H1 (cell line): Measurements from ENCODE around the gene AOPEP. TPM values are rescaled to one million over a fixed set of nuclear protein-coding genes. Genes with fewer than 3 reads are reported as not detected.
A peak's percentile ranks its signal among the peaks of the same experiment; 100 is the strongest.

Source experiments
- CTCF ChIA-PET: fragments of 300-600 bp; sonication (Branson Sonifier 250); formaldehyde crosslinking; loops from one replicate; lab custom pipeline; 2021; ENCODE audit not compliant: partially characterized antibody; lab: Charles Lee
- POLR2A ChIA-PET: fragments of 300-600 bp; sonication (Branson Sonifier 250); formaldehyde crosslinking; loops from one replicate; lab custom pipeline; 2021; ENCODE audit warnings: inconsistent platforms; ENCODE audit not compliant: partially characterized antibody; lab: Charles Lee
- DNase-seq, 2 experiments: peaks; one replicate each; pipeline versions ENCODE4 v3.0.0 to v3.0.0-alpha.2; 2010 to 2022; ENCODE audit warnings: low spot score in 2 of 2, low read depth in 1 of 2, mixed read lengths in 1 of 2
- FAIRE-seq: peaks from 2 replicates; lab custom pipeline; 2011; peaks lifted over from hg19 to GRCh38; lab: Jason Lieb, UNC
- H2AFZ ChIP-seq: 2 replicates; pipeline ENCODE4 v1.8.1; 2012; ENCODE audit warnings: low read length, inconsistent platforms
- H2AK5ac ChIP-seq: 2 replicates; pipeline ENCODE4 v1.6.1; 2013; ENCODE audit warnings: low read depth, low read length
- H2BK120ac ChIP-seq: replicated peaks from 2 replicates; pipeline ENCODE3; 2013; ENCODE audit warnings: low read depth, low read length, inconsistent platforms
- H2BK12ac ChIP-seq: 2 replicates; pipeline ENCODE4 v1.6.1; 2013; ENCODE audit warnings: low read depth, low read length
- H2BK15ac ChIP-seq: 2 replicates; pipeline ENCODE4 v1.6.1; 2013; ENCODE audit warnings: low read length
- H2BK20ac ChIP-seq: 2 replicates; pipeline ENCODE4 v1.6.1; 2013; ENCODE audit warnings: low read length
- H2BK5ac ChIP-seq: 2 replicates; pipeline ENCODE4 v1.6.1; 2013; ENCODE audit warnings: low read depth, low read length
- H3K14ac ChIP-seq: 2 replicates; pipeline ENCODE4 v1.6.1; 2013; ENCODE audit warnings: inconsistent platforms; ENCODE audit not compliant: insufficient read length
- H3K18ac ChIP-seq: 2 replicates; pipeline ENCODE4 v1.6.1; 2013; ENCODE audit warnings: low read length; ENCODE audit errors: extremely low read depth
- H3K23ac ChIP-seq: 2 replicates; pipeline ENCODE4 v1.6.1; 2013; ENCODE audit warnings: inconsistent platforms; ENCODE audit not compliant: insufficient read length
- H3K23me2 ChIP-seq: 2 replicates; pipeline ENCODE4 v1.6.1; 2013; ENCODE audit warnings: low read depth, low read length
- H3K27ac ChIP-seq: 2 replicates; pipeline ENCODE4 v1.6.1; 2011; ENCODE audit warnings: low read depth, low read length, inconsistent platforms
- H3K27me3 ChIP-seq, 4 experiments: replicated peaks in 1 of 4; 1 replicate in 1 of 4; 2 replicates in 3 of 4; pipeline versions ENCODE4 v1.6.1 to v1.8.1; 2011 to 2013; ENCODE audit warnings: low read length in 3 of 4, mild to moderate bottlenecking in 3 of 4, inconsistent platforms in 2 of 4, mixed read lengths in 2 of 4, moderate library complexity in 1 of 4; ENCODE audit not compliant: control insufficient read depth in 3 of 4, insufficient read depth in 3 of 4; ENCODE audit errors: extremely low read depth in 1 of 4
- H3K36me3 ChIP-seq, 4 experiments: 2 replicates each; pipeline versions ENCODE4 v1.6.1 to v1.8.1; 2011 to 2013; ENCODE audit warnings: mild to moderate bottlenecking in 4 of 4, low read length in 3 of 4, moderate library complexity in 2 of 4, control low read depth in 1 of 4, inconsistent platforms in 1 of 4; ENCODE audit not compliant: insufficient read depth in 4 of 4, control insufficient read depth in 2 of 4
- H3K4ac ChIP-seq: replicated peaks from 2 replicates; pipeline ENCODE3; 2013; ENCODE audit warnings: low read length, low read depth, mixed read lengths, inconsistent platforms; ENCODE audit not compliant: insufficient read length
- H3K4me1 ChIP-seq, 4 experiments: replicated peaks in 1 of 4; 1 replicate in 1 of 4; 2 replicates in 3 of 4; pipeline versions ENCODE4 v1.6.1 to v1.8.1; 2011 to 2013; ENCODE audit warnings: low read length in 3 of 4, inconsistent platforms in 2 of 4, mixed read lengths in 1 of 4; ENCODE audit not compliant: insufficient read depth in 4 of 4, control insufficient read depth in 3 of 4
- H3K4me2 ChIP-seq, 2 experiments: 2 replicates each; pipeline versions ENCODE4 v1.6.1 to v1.8.1; 2011 to 2013; ENCODE audit warnings: low read depth in 2 of 2, low read length in 2 of 2, control low read depth in 1 of 2, inconsistent platforms in 1 of 2, mild to moderate bottlenecking in 1 of 2; ENCODE audit not compliant: insufficient read depth in 1 of 2
- H3K4me3 ChIP-seq, 4 experiments: fragments of 200-600, 300-600 bp in 1 of 4; sonication (generic), shearing (Covaris generic), sonication (Bioruptor Twin) in 1 of 4; 2 replicates each; pipeline versions ENCODE4 v1.5.1 to v1.8.1; 2011 to 2016; ENCODE audit warnings: low read length in 4 of 4, low read depth in 3 of 4, control low read depth in 2 of 4, inconsistent platforms in 2 of 4, mild to moderate bottlenecking in 2 of 4, mixed read lengths in 1 of 4, moderate library complexity in 1 of 4; ENCODE audit not compliant: insufficient read depth in 2 of 4; ENCODE audit errors: extremely low read depth in 1 of 4
- H3K56ac ChIP-seq: replicated peaks from 2 replicates; pipeline ENCODE3; 2013; ENCODE audit warnings: low read depth, mild to moderate bottlenecking, mixed read lengths, low read length, inconsistent platforms; ENCODE audit not compliant: insufficient read length
- H3K79me1 ChIP-seq: 2 replicates; pipeline ENCODE4 v1.6.1; 2013; ENCODE audit warnings: low read depth, low read length, control low read depth
- H3K79me2 ChIP-seq, 2 experiments: 2 replicates each; pipeline versions ENCODE4 v1.6.1 to v1.8.1; 2012 to 2013; ENCODE audit warnings: low read length in 2 of 2, mild to moderate bottlenecking in 2 of 2, inconsistent platforms in 1 of 2; ENCODE audit not compliant: insufficient read depth in 2 of 2, control insufficient read depth in 1 of 2
- H3K9ac ChIP-seq, 4 experiments: replicated peaks in 1 of 4; 1 replicate in 1 of 4; 2 replicates in 3 of 4; pipeline versions ENCODE4 v1.6.1 to v1.8.1; 2011 to 2013; ENCODE audit warnings: low read depth in 3 of 4, low read length in 3 of 4, control low read depth in 2 of 4, mild to moderate bottlenecking in 2 of 4, moderate library complexity in 2 of 4, inconsistent platforms in 1 of 4; ENCODE audit errors: extremely low read depth in 1 of 4
- H3K9me3 ChIP-seq, 2 experiments: 2 replicates each; pipeline versions ENCODE4 v1.6.1 to v1.8.1; 2012 to 2013; ENCODE audit warnings: mild to moderate bottlenecking in 2 of 2, moderate library complexity in 2 of 2, control low read depth in 1 of 2, inconsistent platforms in 1 of 2, low read depth in 1 of 2, low read length in 1 of 2, mixed read lengths in 1 of 2; ENCODE audit not compliant: insufficient read depth in 2 of 2
- H4K20me1 ChIP-seq, 2 experiments: replicated peaks in 1 of 2; 2 replicates each; pipeline versions ENCODE3 to v1.8.1; 2011 to 2013; ENCODE audit warnings: inconsistent platforms in 2 of 2, low read length in 2 of 2, mild to moderate bottlenecking in 1 of 2; ENCODE audit not compliant: insufficient read depth in 2 of 2, control insufficient read depth in 1 of 2
- H4K5ac ChIP-seq: 2 replicates; pipeline ENCODE4 v1.6.1; 2013; ENCODE audit warnings: low read length, low read depth, mixed read lengths, inconsistent platforms; ENCODE audit not compliant: insufficient read length
- H4K8ac ChIP-seq: 2 replicates; pipeline ENCODE4 v1.8.0; 2013; ENCODE audit warnings: mild to moderate bottlenecking, moderate library complexity, low read length, inconsistent platforms; ENCODE audit not compliant: insufficient read depth; ENCODE audit errors: extremely low read depth
- H4K91ac ChIP-seq: replicated peaks from 2 replicates; pipeline ENCODE3; 2013; ENCODE audit warnings: low read length, mixed read lengths, inconsistent platforms; ENCODE audit not compliant: insufficient read length
- KDM4A ChIP-seq: IDR thresholded peaks from one replicate; pipeline ENCODE4 v1.7.1; 2012; ENCODE audit warnings: low read depth, mild to moderate bottlenecking, moderate library complexity, low read length, inconsistent platforms; ENCODE audit not compliant: severe bottlenecking
- RNF2 ChIP-seq: fragments of 200-900, 300-1000 bp; sonication (generic); IDR thresholded peaks from 2 replicates; pipeline ENCODE4 v1.7.1; 2016; ENCODE audit warnings: borderline replicate concordance, low read depth, mild to moderate bottlenecking, antibody characterized with exemption, low read length; ENCODE audit not compliant: poor library complexity, severe bottlenecking; ENCODE audit errors: missing control alignments
- SP1 ChIP-seq: IDR thresholded peaks from 2 replicates; pipeline ENCODE4 v1.6.1; 2011; ENCODE audit warnings: low read depth, low read length
- TAF7 ChIP-seq: optimal IDR thresholded peaks from 2 replicates; pipeline ENCODE3; 2011; ENCODE audit warnings: low read depth, mild to moderate bottlenecking, inconsistent platforms, low read length, moderate library complexity, borderline replicate concordance
- TEAD4 ChIP-seq: IDR thresholded peaks from 2 replicates; pipeline ENCODE4 v1.6.1; 2012; ENCODE audit warnings: low read depth, low read length, inconsistent platforms, mixed read lengths
- WGBS, 2 experiments: shearing (Covaris generic) in 1 of 2; methylation state at CpG; one replicate each; pipeline versions ENCODE4 v1.1.6 to v1.1.7; 2013 to 2015; ENCODE audit warnings: low lambda C conversion rate in 2 of 2, mixed read lengths in 2 of 2, inconsistent platforms in 1 of 2, low coverage in 1 of 2, missing lambda C conversion rate in 1 of 2; ENCODE audit not compliant: insufficient replicate concordance in 2 of 2, insufficient coverage in 1 of 2, insufficient read length in 1 of 2; ENCODE audit errors: extremely low coverage in 1 of 2, missing lambda C conversion rate in 1 of 2; 5-methylcytosine and 5-hydroxymethylcytosine counted together
- polyA plus RNA-seq, 7 experiments: library from polyadenylated mRNA; depleted of rRNA in 3 of 7; stranded (reverse) in 5 of 7; unstranded in 2 of 7; fragments of >200 nt in 5 of 7; fragments of 200-250 nt in 2 of 7; gene quantifications; 1 replicate in 5 of 7; 2 replicates in 1 of 7; 4 replicates in 1 of 7; pipeline versions ENCODE4 v1.2.1 to v1.2.3, GENCODE V29; 2011 to 2013; ENCODE audit warnings: missing spikeins in 2 of 7, mixed read lengths in 2 of 7
- total RNA-seq: library from RNA; stranded (reverse); fragmentation: NEBNext Ultra II Directional; extraction: Animal tissue kit (Norgen Biotek cat#: 25700); gene quantifications from 2 replicates; pipeline ENCODE4 v1.2.1, GENCODE V29; 2021
- TF ChIP-seq, protein P1 (sequence below): IDR thresholded peaks from 2 replicates; pipeline ENCODE4 v1.6.1; 2012; ENCODE audit warnings: inconsistent platforms

Gene AOPEP
- total and polyA plus RNA-seq, 2 of the 8 experiments (the other 6 are each of a cell fraction or from before 2014, with no cell fraction given): 6.1 to 14.3 TPM

- no peak overlapping the region for H4K91ac ChIP-seq
- no peak overlapping the region for H3K9ac ChIP-seq
- H2BK5ac ChIP-seq: peak overlapping the region; percentile 77; the same call in 1 of the 2 replicates
- no peak overlapping the region for H3K4me3 ChIP-seq
- peak overlapping the region; percentile 100; the same call in 1 of the 2 replicates for H2AK5ac ChIP-seq
- WGBS, 2 experiments: 92% methylated on average over 11 of the region's 11 CpGs; no CpG with 5 or more reads in 1 of the 2 experiments
- no peaks in the 10 kb centered on the region for H3K36me3 ChIP-seq
- no peaks in the 10 kb centered on the region for H3K9me3 ChIP-seq
- H3K79me2 ChIP-seq: no peaks in the 10 kb centered on the region
- peak overlapping the region; percentile 23; the same call in 1 of the 2 replicates for H2BK15ac ChIP-seq
- no peak overlapping the region for H2AFZ ChIP-seq
- H3K4ac ChIP-seq: no peak overlapping the region
- no peak overlapping the region for H3K56ac ChIP-seq
- no peak overlapping the region for H4K8ac ChIP-seq
- DNase-seq (peak in 1 of 2 experiments; percentile 41), FAIRE-seq (no peak)
- no peak overlapping the region; the same call in 1 of the 2 replicates for H3K18ac ChIP-seq
- H2BK20ac ChIP-seq: 0 out of 2 replicates have a peak overlapping the region, but pooled peaks have one; percentile 81
- H3K4me1 ChIP-seq: peaks cover 19 to 33% (median 26%) of the 10 kb centered on the region in 4 experiments
- H3K27me3 ChIP-seq: no peaks in the 10 kb centered on the region
- no peaks in the 10 kb centered on the region; the same call in 1 of the 2 replicates for H3K23me2 ChIP-seq
- CTCF ChIA-PET: interaction anchor here (1.1 to 2.5 kb wide), 3 partner anchors 14 to 128 kb away, joined by 3 to 8 read pairs (median 4); no protein-coding TSS in a partner anchor
- no peak overlapping the region for H3K14ac ChIP-seq
- no peaks in the 10 kb centered on the region for H4K20me1 ChIP-seq
- H2BK12ac ChIP-seq: peak overlapping the region; percentile 21; the same call in 1 of the 2 replicates
- H3K4me2 ChIP-seq: peak overlapping the region in 1 of 2 experiments; percentile 17; a peak in 2 of 4 replicates
- no peak overlapping the region; the same call in 1 of the 2 replicates for H3K27ac ChIP-seq
- H3K79me1 ChIP-seq: peaks cover 5% of the 10 kb centered on the region
- TF ChIP-seq KDM4A (no peak), TAF7 (no peak), SP1 (0 out of 2 replicates have a peak, but pooled peaks have one; percentile 15), TEAD4 (0 out of 2 replicates have a peak, but pooled peaks have one; percentile 29), RNF2 (no peak)
- TF ChIP-seq, protein P1, sequence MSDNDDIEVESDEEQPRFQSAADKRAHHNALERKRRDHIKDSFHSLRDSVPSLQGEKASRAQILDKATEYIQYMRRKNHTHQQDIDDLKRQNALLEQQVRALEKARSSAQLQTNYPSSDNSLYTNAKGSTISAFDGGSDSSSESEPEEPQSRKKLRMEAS: no peak
- POLR2A ChIA-PET: interaction anchor here (1.0 kb wide), 1 partner anchor 11 kb away, joined by 3 read pairs; no protein-coding TSS in a partner anchor
- no peak overlapping the region for H2BK120ac ChIP-seq
- H4K5ac ChIP-seq: no peak overlapping the region
- H3K23ac ChIP-seq: no peak overlapping the region
Observed at GRCh38 chr9:94911986-94912635, 185.6 kb downstream of the AOPEP start.
